Ishikawa (cell line): ENCODE measurements around the gene CDKN2AIPNL.

Experiments
- CEBPB ChIP-seq: IDR thresholded peaks from 2 replicates; pipeline ENCODE4 v1.6.1; 2012
- CREB1 ChIP-seq: IDR thresholded peaks from 2 replicates; pipeline ENCODE4 v1.6.1; 2012; ENCODE audit warnings: low read depth
- EGR1 ChIP-seq: IDR thresholded peaks from 2 replicates; pipeline ENCODE4 v1.6.1; 2012
- EP300 ChIP-seq: IDR thresholded peaks from 2 replicates; pipeline ENCODE4 v1.6.1; 2012; ENCODE audit warnings: borderline replicate concordance
- FOXM1 ChIP-seq: IDR thresholded peaks from 2 replicates; pipeline ENCODE4 v1.6.1; 2012; ENCODE audit warnings: low read depth, borderline replicate concordance
- MAX ChIP-seq: IDR thresholded peaks from 2 replicates; pipeline ENCODE4 v1.6.1; 2012
- RAD21 ChIP-seq: IDR thresholded peaks from 2 replicates; pipeline ENCODE4 v1.6.1; 2012; ENCODE audit warnings: low read depth
- TAF1 ChIP-seq: IDR thresholded peaks from 2 replicates; pipeline ENCODE4 v1.6.1; 2012; ENCODE audit warnings: low read depth, mild to moderate bottlenecking
- USF1 ChIP-seq: IDR thresholded peaks from 2 replicates; pipeline ENCODE4 v1.6.1; 2012
- YY1 ChIP-seq: IDR thresholded peaks from 2 replicates; pipeline ENCODE4 v1.6.1; 2012; ENCODE audit warnings: low read depth
- ZBTB7A ChIP-seq: IDR thresholded peaks from 2 replicates; pipeline ENCODE4 v1.6.1; 2012; ENCODE audit warnings: low read depth

GRCh38 chr5:134459491-134459890, 47.8 kb upstream of the CDKN2AIPNL start:
- no peak for TF ChIP-seq RAD21
- TF ChIP-seq EP300: no peak
- no peak for TF ChIP-seq MAX
- TF ChIP-seq TAF1: no peak
- TF ChIP-seq FOXM1: no peak
- TF ChIP-seq CEBPB: no peak
- no peak for TF ChIP-seq CREB1
- TF ChIP-seq USF1: no peak
- TF ChIP-seq ZBTB7A: no peak
- no peak for TF ChIP-seq YY1
- TF ChIP-seq EGR1: no peak
